Mucosa of rectum (tissue), 2 donors: ENCODE measurements around the gene S1PR1.
A peak's percentile ranks its signal among the peaks of the same experiment; 100 is the strongest.

Source experiments
- H3K27ac ChIP-seq, 2 donors: one replicate each; pipeline ENCODE4 v1.7.0; 2013; ENCODE audit warnings: inconsistent platforms in 2 of 2, low read depth in 2 of 2, low read length in 2 of 2
- H3K27me3 ChIP-seq, 2 donors: one replicate each; pipeline ENCODE4 v1.7.0; 2013; ENCODE audit warnings: low read length in 2 of 2; ENCODE audit not compliant: control insufficient read depth in 2 of 2, insufficient read depth in 2 of 2
- H3K36me3 ChIP-seq, 2 donors: one replicate each; pipeline ENCODE4 v1.7.0; 2013; ENCODE audit warnings: low read length in 2 of 2; ENCODE audit not compliant: control insufficient read depth in 2 of 2, insufficient read depth in 2 of 2
- H3K4me1 ChIP-seq, 2 donors: one replicate each; pipeline ENCODE4 v1.7.0; 2013; ENCODE audit warnings: low read length in 2 of 2, mild to moderate bottlenecking in 1 of 2; ENCODE audit not compliant: control insufficient read depth in 2 of 2, insufficient read depth in 2 of 2
- H3K4me3 ChIP-seq, 2 donors: one replicate each; pipeline ENCODE4 v1.7.0; 2013; ENCODE audit warnings: low read length in 2 of 2
- H3K9ac ChIP-seq, 2 donors: one replicate each; pipeline ENCODE4 v1.7.0; 2013; ENCODE audit warnings: low read length in 2 of 2, low read depth in 1 of 2, mild to moderate bottlenecking in 1 of 2
- H3K9me3 ChIP-seq, 2 donors: one replicate each; pipeline ENCODE4 v1.7.0; 2013; ENCODE audit warnings: low read length in 2 of 2; ENCODE audit not compliant: control insufficient read depth in 2 of 2
- donor health status: healthy.
- donor health status: Normal muscosa, but diverticular disease.

The S1PR1 gene

DNA sequence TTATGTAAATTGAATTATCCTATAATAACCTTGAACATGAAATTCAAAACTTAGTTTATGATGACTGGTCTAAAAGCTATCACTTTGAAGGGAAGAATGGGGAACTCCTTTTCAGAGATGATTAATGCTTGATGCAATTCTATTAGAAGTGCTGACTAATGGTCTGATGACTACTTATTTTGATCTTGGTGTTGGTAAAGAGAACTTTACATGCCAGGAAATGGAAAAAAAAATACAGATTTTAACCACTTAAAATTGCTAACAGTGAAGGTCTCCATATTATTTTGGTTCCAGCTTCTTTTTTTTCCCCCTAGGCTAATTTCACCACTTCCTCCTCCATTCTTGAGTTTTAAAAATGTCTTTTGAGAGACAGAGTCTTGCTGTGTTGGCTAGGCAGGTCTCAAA is 22.9 kb downstream of the S1PR1 start:
- H3K4me3 ChIP-seq: no peak overlapping the region
- H3K9ac ChIP-seq: no peak overlapping the region
- H3K27ac ChIP-seq: no peak overlapping the region
- no peaks in the 10 kb centered on the region for H3K36me3 ChIP-seq
- no peaks in the 10 kb centered on the region for H3K27me3 ChIP-seq
- H3K9me3 ChIP-seq: no peaks in the 10 kb centered on the region
- H3K4me1 ChIP-seq: peaks cover 10 to 13% of the 10 kb centered on the region in 2 donors

DNA sequence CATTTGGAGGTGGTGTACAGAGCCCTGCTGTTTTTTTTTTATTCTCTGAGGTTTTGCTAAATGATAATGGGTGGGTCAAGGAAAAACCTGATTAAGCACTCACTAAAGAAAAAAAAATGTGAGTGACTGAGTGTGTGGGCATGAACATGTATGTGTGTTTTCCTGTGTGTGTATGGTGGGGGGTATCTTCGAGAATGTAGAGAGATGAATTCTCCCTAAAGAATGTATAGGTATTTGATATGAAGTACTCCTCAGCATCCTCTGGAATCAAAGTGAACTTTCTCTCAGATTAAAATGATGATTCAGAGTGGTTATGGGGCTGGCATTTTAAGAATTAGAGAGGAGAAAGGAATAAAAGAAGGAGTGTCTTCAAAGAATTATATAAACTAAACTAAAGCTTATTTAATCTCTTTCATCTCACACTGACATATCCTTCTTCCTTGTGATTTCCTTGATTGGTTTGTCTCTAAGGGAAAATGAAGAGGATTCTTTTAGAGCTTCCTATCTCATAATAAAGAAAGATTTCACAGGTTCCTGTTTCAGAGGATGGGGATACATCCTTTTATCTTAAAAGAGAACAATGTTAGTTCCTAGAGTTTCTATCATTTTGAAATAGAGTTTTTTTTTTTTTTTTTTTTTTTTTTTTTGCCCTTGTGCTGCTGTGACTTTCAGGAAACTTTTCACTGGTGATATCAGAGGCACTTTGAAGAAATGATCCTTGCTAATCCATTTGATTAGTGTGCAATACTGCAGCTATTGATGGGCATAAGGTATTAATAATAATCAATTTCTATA is 23.9 kb downstream of the S1PR1 start:
- Histone ChIP-seq H3K4me3 (no peak overlapping the region), H3K4me1 (peaks cover 11 to 13% of the 10 kb centered on the region in 2 donors), H3K27me3 (no peaks in the 10 kb centered on the region), H3K9ac (no peak overlapping the region), H3K27ac (no peak overlapping the region), H3K9me3 (no peaks in the 10 kb centered on the region), H3K36me3 (no peaks in the 10 kb centered on the region)

DNA sequence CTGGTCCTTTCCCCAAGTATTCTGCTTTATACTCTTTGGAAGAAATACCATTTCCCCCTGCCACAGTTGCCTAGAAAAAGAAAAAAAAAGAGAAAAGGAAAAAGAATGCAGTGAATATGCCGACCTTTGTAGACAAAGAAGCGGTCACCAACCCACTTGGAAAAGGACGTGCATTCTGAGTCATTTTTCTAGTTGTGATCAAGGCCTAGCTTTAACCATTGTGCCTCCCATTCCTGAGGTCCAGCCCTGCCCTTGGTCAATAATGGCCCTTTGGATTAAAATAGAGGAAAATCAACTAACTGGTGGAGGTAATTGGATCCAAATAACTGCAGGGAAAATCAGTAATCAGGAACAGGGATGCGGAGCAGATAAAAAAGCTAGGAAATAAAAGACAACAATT is 24.8 kb downstream of the S1PR1 start:
- Histone ChIP-seq H3K9me3 (no peaks in the 10 kb centered on the region), H3K9ac (no peak overlapping the region), H3K27ac (no peak overlapping the region), H3K27me3 (no peaks in the 10 kb centered on the region), H3K4me3 (no peak overlapping the region), H3K36me3 (no peaks in the 10 kb centered on the region), H3K4me1 (peaks cover 11 to 13% of the 10 kb centered on the region in 2 donors)

- H3K27me3 ChIP-seq: no peaks in the 10 kb centered on the region
- no peaks in the 10 kb centered on the region for H3K9me3 ChIP-seq
- H3K36me3 ChIP-seq: no peaks in the 10 kb centered on the region
- peak overlapping the region; percentile 22 to 39 for H3K27ac ChIP-seq
- peaks cover 11 to 13% of the 10 kb centered on the region in 2 donors for H3K4me1 ChIP-seq
- no peak overlapping the region for H3K4me3 ChIP-seq
- H3K9ac ChIP-seq: no peak overlapping the region
Measured at GRCh38 chr1:101262060-101262459, 25.2 kb downstream of the S1PR1 start.

GRCh38 chr1:101262630-101263348 is 26.0 kb downstream of the S1PR1 start:
- H3K4me1 ChIP-seq: peaks cover 11 to 13% of the 10 kb centered on the region in 2 donors
- H3K4me3 ChIP-seq: no peak overlapping the region
- H3K9ac ChIP-seq: peak overlapping the region in 1 of 2 donors; percentile 36
- no peaks in the 10 kb centered on the region for H3K9me3 ChIP-seq
- no peaks in the 10 kb centered on the region for H3K36me3 ChIP-seq
- peak overlapping the region; percentile 22 to 39 for H3K27ac ChIP-seq
- H3K27me3 ChIP-seq: no peaks in the 10 kb centered on the region

- H3K9me3 ChIP-seq: no peaks in the 10 kb centered on the region
- no peak overlapping the region for H3K27ac ChIP-seq
- H3K36me3 ChIP-seq: no peaks in the 10 kb centered on the region
- no peak overlapping the region for H3K4me3 ChIP-seq
- H3K4me1 ChIP-seq: peaks cover 7 to 11% of the 10 kb centered on the region in 2 donors
- H3K27me3 ChIP-seq: no peaks in the 10 kb centered on the region
- no peak overlapping the region for H3K9ac ChIP-seq
Measured at GRCh38 chr1:101264697-101265096, 27.9 kb downstream of the S1PR1 start.

DNA sequence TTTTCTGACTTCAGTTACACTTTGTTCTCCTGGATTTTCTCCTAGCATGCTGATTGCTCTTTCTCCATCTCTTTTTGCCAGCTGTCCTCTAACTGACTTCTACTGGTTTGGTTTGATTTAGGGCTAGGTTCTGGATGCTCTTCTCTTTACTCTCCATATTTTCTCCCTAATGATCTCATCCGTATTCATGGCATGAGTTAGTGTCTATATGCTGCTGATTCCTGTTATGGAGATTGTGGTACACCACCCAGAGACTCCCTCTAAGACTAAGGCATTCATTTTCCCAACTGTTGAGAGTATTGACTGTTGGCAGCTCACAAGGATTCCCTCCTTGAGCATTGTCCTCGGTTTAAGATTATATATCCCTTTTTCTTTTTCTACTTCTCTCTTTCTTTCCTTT is 28.9 kb downstream of the S1PR1 start:
- Histone ChIP-seq H3K4me3 (no peak overlapping the region), H3K27ac (no peak overlapping the region), H3K27me3 (no peaks in the 10 kb centered on the region), H3K4me1 (peaks cover 7 to 11% of the 10 kb centered on the region in 2 donors), H3K36me3 (no peaks in the 10 kb centered on the region), H3K9ac (no peak overlapping the region), H3K9me3 (no peaks in the 10 kb centered on the region)

DNA sequence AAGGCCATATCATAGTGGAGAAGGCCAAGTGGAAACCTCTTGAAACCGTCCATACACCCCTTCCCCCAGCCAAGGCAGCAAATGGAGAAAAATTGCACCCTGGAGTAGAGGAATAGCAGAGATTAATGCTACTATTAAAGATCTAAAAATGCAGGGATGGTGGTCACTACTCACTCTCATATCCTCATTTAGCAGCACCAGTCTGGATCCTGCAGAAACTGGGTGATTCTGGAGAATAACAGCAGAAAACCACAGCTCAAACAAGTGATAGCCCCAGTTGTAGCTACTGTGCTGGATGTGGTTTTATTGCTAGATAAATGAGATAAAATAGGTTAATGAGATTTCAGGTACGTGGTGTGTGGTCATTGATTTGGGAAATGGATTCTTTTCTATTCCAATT is 30.3 kb downstream of the S1PR1 start:
- Histone ChIP-seq H3K4me1 (peaks cover 7 to 10% of the 10 kb centered on the region in 2 donors), H3K36me3 (no peaks in the 10 kb centered on the region), H3K9ac (no peak overlapping the region), H3K4me3 (no peak overlapping the region), H3K27me3 (no peaks in the 10 kb centered on the region), H3K9me3 (peaks cover 0 to 2% of the 10 kb centered on the region in 2 donors), H3K27ac (no peak overlapping the region)

DNA sequence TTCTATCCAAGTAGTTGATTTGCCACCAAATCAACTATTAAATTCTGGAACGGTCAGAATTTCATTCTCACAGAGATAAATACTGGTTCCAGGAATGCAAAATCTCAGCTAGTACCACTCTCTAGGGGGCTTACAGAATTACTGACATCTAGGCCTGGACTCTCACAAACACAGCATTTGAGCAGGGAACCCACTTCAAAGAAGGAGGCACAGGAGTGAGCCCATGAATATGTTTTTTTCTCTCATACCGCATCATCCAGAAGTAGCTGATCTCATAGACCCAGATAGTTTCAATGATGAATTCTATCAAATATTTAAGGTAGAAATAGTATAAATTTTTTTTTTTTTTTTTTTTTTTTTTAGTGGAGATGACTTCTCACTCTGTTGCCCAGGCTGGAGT is 32.1 kb downstream of the S1PR1 start:
- H3K27ac ChIP-seq: no peak overlapping the region
- H3K9me3 ChIP-seq: peaks cover 0 to 2% of the 10 kb centered on the region in 2 donors
- no peak overlapping the region for H3K4me3 ChIP-seq
- no peak overlapping the region for H3K9ac ChIP-seq
- no peaks in the 10 kb centered on the region for H3K36me3 ChIP-seq
- no peaks in the 10 kb centered on the region for H3K27me3 ChIP-seq
- peaks cover 0 to 4% of the 10 kb centered on the region in 2 donors for H3K4me1 ChIP-seq

GRCh38 chr1:101275672-101276071 is 38.9 kb downstream of the S1PR1 start:
- Histone ChIP-seq H3K9me3 (peaks cover 0 to 2% of the 10 kb centered on the region in 2 donors), H3K4me3 (no peak overlapping the region), H3K4me1 (no peaks in the 10 kb centered on the region), H3K27ac (no peak overlapping the region), H3K27me3 (peaks cover 2 to 3% of the 10 kb centered on the region in 2 donors), H3K36me3 (no peaks in the 10 kb centered on the region), H3K9ac (no peak overlapping the region)
